ENCODE measurements around the gene BORA.

The BORA gene

DNA sequence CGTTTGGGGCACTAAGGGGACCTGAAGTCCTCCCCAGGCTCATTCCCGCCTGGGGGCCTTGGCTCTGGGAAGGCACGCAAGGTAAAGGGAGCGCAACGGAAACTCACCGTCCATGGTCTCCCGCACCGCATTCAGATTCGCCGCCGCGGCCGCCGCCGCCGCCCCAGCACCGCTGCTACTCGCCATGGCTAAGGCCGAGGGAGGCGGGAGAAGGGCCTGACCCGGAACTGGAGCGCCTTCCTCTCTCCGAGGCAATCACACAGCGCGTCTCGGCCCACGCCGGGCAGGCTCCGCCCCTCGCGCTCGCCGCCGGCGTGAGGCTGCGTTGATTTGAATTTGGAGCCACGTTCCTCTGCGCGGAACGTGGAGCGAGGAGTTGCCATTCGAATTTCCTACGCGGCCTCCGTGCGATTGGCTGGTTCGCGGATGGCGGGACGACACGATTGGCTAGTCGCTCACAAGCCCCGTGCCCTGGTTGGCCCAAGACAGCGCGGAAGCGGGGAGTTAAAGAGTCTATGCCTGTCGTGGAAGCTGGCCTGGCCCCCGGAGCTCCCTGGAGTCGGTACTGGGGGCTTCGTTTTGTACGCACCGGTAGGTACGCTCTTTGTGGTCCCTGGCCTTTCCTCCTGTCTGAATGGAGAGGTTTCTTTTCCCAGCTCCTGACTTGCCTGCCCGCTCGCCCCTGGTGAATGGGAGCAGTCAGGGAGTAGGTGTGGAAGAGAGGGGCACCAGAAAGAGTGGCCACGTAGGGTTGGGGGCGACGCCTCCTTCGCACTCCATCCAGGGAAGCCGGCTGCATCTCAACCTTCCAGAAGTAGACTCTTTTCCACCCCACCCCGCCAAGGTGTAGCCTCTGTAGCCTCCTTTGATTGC lies at the start of gene BORA, which contains the start of gene MZT1:
Gene BORA (plus strand): TSS at position 507 of the 873 bp plus-strand sequence. CDS start 1,018 bp downstream, outside the sequence.
Gene MZT1 (minus strand): TSS at position 213 of the 873 bp plus-strand sequence. CDS start 27 bp downstream, at position 186.
- TF ChIP-seq, protein P1, sequence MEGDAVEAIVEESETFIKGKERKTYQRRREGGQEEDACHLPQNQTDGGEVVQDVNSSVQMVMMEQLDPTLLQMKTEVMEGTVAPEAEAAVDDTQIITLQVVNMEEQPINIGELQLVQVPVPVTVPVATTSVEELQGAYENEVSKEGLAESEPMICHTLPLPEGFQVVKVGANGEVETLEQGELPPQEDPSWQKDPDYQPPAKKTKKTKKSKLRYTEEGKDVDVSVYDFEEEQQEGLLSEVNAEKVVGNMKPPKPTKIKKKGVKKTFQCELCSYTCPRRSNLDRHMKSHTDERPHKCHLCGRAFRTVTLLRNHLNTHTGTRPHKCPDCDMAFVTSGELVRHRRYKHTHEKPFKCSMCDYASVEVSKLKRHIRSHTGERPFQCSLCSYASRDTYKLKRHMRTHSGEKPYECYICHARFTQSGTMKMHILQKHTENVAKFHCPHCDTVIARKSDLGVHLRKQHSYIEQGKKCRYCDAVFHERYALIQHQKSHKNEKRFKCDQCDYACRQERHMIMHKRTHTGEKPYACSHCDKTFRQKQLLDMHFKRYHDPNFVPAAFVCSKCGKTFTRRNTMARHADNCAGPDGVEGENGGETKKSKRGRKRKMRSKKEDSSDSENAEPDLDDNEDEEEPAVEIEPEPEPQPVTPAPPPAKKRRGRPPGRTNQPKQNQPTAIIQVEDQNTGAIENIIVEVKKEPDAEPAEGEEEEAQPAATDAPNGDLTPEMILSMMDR (conservative IDR thresholded peaks at IDR 0.05; ENCODE audit: low read depth) = no peak
- ChIA-PET POLR2A (ENCODE audit: low non-redundant PET) (interaction anchor here (0.6 kb wide), 1 partner anchor 331 kb away, joined by 3 read pairs; the partner anchor contains the start of gene KLF5), CTCF (interaction anchor here (0.6 kb wide), 1 partner anchor 19 kb away, joined by 4 read pairs; no protein-coding TSS in a partner anchor)
- DNase-seq (ENCODE audit: low spot score) = peak; percentile 97
- H3K27ac ChIP-seq = peak within 1 kb of the TSS; percentile 81

DNA sequence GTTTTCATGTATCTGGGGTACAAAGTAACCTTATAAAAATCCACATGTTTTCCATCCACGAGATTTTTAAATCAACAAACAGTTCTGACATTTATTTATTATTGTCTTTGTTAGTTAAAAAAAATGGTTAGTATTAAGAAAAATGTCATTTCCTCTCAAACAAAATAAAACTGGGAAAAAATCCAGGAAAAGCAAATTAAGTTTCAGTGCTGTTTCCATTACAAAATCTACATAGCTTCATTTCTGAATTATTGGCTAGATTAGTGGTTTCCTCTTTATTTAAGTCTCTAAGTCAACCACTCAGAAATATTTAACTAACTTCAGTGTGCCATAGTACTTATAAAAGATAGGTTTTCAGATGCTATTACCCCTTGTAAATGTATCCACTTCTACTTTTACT lies 49.4 kb upstream of the BORA start:
- POLR2A ChIA-PET (ENCODE audit: low non-redundant PET) = no interaction called here
- no peak for DNase-seq (ENCODE audit: low spot score)
- CTCF ChIA-PET = interaction anchor here (0.8 kb wide), 1 partner anchor 29 kb away, joined by 4 read pairs; no protein-coding TSS in a partner anchor
- TF ChIP-seq, protein P1 (conservative IDR thresholded peaks at IDR 0.05; ENCODE audit: low read depth) = no peak
- H3K27ac ChIP-seq = no peak overlapping the region

DNA sequence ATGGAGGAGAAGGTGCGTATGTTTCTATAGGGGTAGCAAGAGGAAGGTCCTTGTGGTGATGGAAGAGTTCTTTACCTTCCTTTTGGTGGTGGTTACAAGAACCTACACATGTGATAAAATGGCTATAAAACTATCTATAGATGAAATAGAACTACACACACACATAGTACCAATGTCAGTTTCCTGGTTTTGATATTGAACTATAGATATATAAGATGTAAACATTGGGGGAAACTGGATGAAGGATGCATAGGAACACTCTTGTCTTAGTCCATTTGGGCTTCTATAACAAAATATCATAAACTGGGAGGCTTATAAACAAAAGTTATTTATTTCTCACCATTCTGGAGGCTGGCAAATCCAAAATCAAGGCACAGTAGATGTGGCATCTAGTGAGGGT lies 47.4 kb upstream of the BORA start:
- H3K27ac ChIP-seq = no peak overlapping the region
- no peak for DNase-seq (ENCODE audit: low spot score)
- TF ChIP-seq, protein P1 (conservative IDR thresholded peaks at IDR 0.05; ENCODE audit: low read depth) = no peak
- ChIA-PET POLR2A (ENCODE audit: low non-redundant PET) (no interaction called here), CTCF (no interaction called here)

- DNase-seq (ENCODE audit: low spot score) = no peak
- POLR2A ChIA-PET (ENCODE audit: low non-redundant PET) = no interaction called here
- TF ChIP-seq, protein P1 (conservative IDR thresholded peaks at IDR 0.05; ENCODE audit: low read depth) = no peak
- CTCF ChIA-PET = no interaction called here
- no peak overlapping the region for H3K27ac ChIP-seq
Measured at GRCh38 chr13:72686766-72687165, 41.0 kb upstream of the BORA start.

DNA sequence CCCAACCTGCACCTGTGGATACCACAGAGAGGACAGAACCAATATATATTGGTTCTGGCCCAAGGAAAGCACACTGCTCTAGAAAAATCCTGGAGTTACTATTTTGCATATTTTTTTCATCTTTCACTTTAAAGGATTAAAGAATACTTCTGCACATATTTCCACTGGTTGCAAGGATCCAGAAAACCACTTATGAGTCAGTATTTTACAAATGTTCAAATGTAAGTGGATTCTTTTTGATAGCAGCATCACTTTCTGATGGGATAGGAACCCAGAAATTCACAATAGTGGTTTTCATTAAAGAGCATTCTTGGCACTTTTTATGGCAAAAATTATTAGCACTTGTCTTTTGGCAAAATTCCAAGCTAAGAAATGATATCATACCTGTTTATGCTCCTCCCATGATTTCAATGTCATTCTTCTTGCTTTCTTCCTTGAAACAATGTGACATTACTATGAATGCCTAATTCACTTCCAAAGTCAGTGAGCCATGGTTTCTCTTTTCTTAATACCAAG lies 38.5 kb upstream of the BORA start:
- ChIA-PET CTCF (no interaction called here), POLR2A (ENCODE audit: low non-redundant PET) (no interaction called here)
- TF ChIP-seq, protein P1 (conservative IDR thresholded peaks at IDR 0.05; ENCODE audit: low read depth) = no peak
- DNase-seq (ENCODE audit: low spot score) = no peak
- H3K27ac ChIP-seq = no peak overlapping the region

- ChIA-PET CTCF (no interaction called here), POLR2A (ENCODE audit: low non-redundant PET) (no interaction called here)
- no peak overlapping the region for H3K27ac ChIP-seq
- TF ChIP-seq, protein P1 (conservative IDR thresholded peaks at IDR 0.05; ENCODE audit: low read depth) = no peak
- DNase-seq (ENCODE audit: low spot score) = no peak
Measured at GRCh38 chr13:72692884-72693514, 34.7 kb upstream of the BORA start.

Data from RWPE1 (cell line).